Osteocyte (in vitro differentiated cells): ENCODE measurements around the gene KRT6B. TPM values are rescaled to one million over a fixed set of nuclear protein-coding genes. Genes with fewer than 3 reads are reported as not detected.

Experiments used
- DNase-seq: peaks from one replicate; pipeline ENCODE4 v3.0.0; 2021; ENCODE audit warnings: mixed read lengths; ENCODE audit not compliant: unreplicated experiment; ENCODE audit errors: extremely low spot score
- H3K27ac Mint-ChIP-seq: one replicate; pipeline ENCODE4 v1.8.0; 2021; ENCODE audit warnings: mild to moderate bottlenecking, mixed read lengths; ENCODE audit not compliant: unreplicated experiment
- H3K27me3 Mint-ChIP-seq: one replicate; pipeline ENCODE4 v1.8.0; 2021; ENCODE audit warnings: mixed read lengths; ENCODE audit not compliant: unreplicated experiment
- H3K36me3 Mint-ChIP-seq: one replicate; pipeline ENCODE4 v1.8.0; 2021; ENCODE audit warnings: mixed read lengths; ENCODE audit not compliant: unreplicated experiment
- H3K4me1 Mint-ChIP-seq: one replicate; pipeline ENCODE4 v1.8.0; 2021; ENCODE audit warnings: mixed read lengths; ENCODE audit not compliant: unreplicated experiment
- H3K4me3 Mint-ChIP-seq: one replicate; pipeline ENCODE4 v1.8.0; 2021; ENCODE audit warnings: mild to moderate bottlenecking, moderate library complexity, mixed read lengths; ENCODE audit not compliant: unreplicated experiment
- H3K9me3 Mint-ChIP-seq: one replicate; pipeline ENCODE4 v1.8.0; 2021; ENCODE audit warnings: mixed read lengths; ENCODE audit not compliant: unreplicated experiment
- CTCF ChIP-seq: fragments of 200-600 bp; sonication (generic); IDR thresholded peaks from 2 replicates; pipeline ENCODE4 v1.5.0; 2021; ENCODE audit warnings: antibody characterized with exemption, mild to moderate bottlenecking, moderate library complexity
- total RNA-seq: library from RNA; stranded (reverse); gene quantifications from 2 replicates; pipeline ENCODE4 v1.2.1, GENCODE V29; 2021

The KRT6B gene
- total RNA-seq, 1 donor from 2014 or later: not detected

GRCh38 chr12:52434081-52434733 is 17.7 kb downstream of the KRT6B start, which contains the start of gene KRT75:
Gene KRT75, minus strand, starts transcription at chr12:52434371. Its CDS starts 67 bp downstream, at chr12:52434304.
- no peaks in the 10 kb centered on the region for H3K9me3 Mint-ChIP-seq
- no peak for DNase-seq
- H3K36me3 Mint-ChIP-seq: no peaks in the 10 kb centered on the region
- no peak for TF ChIP-seq CTCF
- no peak within 1 kb of the TSS for H3K4me3 Mint-ChIP-seq
- no peak within 1 kb of the TSS for H3K27ac Mint-ChIP-seq
- no peaks in the 10 kb centered on the region for H3K4me1 Mint-ChIP-seq
- peaks cover 48% of the 10 kb centered on the region for H3K27me3 Mint-ChIP-seq

GRCh38 chr12:52433501-52434080 is 18.4 kb downstream of the KRT6B start:
- H3K27me3 Mint-ChIP-seq: peaks cover 54% of the 10 kb centered on the region
- H3K36me3 Mint-ChIP-seq: no peaks in the 10 kb centered on the region
- H3K4me1 Mint-ChIP-seq: no peaks in the 10 kb centered on the region
- no peak for DNase-seq
- TF ChIP-seq CTCF: no peak
- no peaks in the 10 kb centered on the region for H3K9me3 Mint-ChIP-seq
- H3K4me3 Mint-ChIP-seq: no peak overlapping the region
- no peak overlapping the region for H3K27ac Mint-ChIP-seq

- Mint-ChIP-seq H3K36me3 (no peaks in the 10 kb centered on the region), H3K4me1 (no peaks in the 10 kb centered on the region), H3K27ac (no peak overlapping the region), H3K27me3 (peaks cover 58% of the 10 kb centered on the region), H3K9me3 (no peaks in the 10 kb centered on the region), H3K4me3 (no peak overlapping the region)
- no peak for DNase-seq
- TF ChIP-seq CTCF: no peak
These were observed 19.3 kb downstream of the KRT6B start for GRCh38 chr12:52432559-52433207.

- H3K4me1 Mint-ChIP-seq: no peaks in the 10 kb centered on the region
- peaks cover 71% of the 10 kb centered on the region for H3K27me3 Mint-ChIP-seq
- no peaks in the 10 kb centered on the region for H3K9me3 Mint-ChIP-seq
These were observed 23.8 kb downstream of the KRT6B start for GRCh38 chr12:52428121-52428520.

More at GRCh38 chr12:52428121-52428520, 23.8 kb downstream of the KRT6B start:
- Mint-ChIP-seq H3K36me3 (no peaks in the 10 kb centered on the region), H3K4me3 (no peak overlapping the region), H3K27ac (no peak overlapping the region)
- DNase-seq: no peak
- no peak for TF ChIP-seq CTCF
